Pancreas (tissue), 10 donors: ENCODE results near the gene CHPF2. TPM values are rescaled to one million over a fixed set of nuclear protein-coding genes. Genes with fewer than 3 reads are reported as not detected.

Experiments
- ATAC-seq, 4 donors: fragments of 200-7000 bp; cut with Tn5 transposase; one replicate each; pipeline versions ENCODE4 v1.8.0 to v1.9.1; 2020; ENCODE audit warnings: mild to moderate bottlenecking in 4 of 4, moderate library complexity in 4 of 4
- DNase-seq, 6 donors: peaks; one replicate each; pipeline ENCODE4 v3.0.0-alpha.2; 2020
- FAIRE-seq: peaks from 2 replicates; lab custom pipeline; 2012; peaks lifted over from hg19 to GRCh38; lab: Jason Lieb, UNC
- H3K27ac ChIP-seq, 4 donors: fragments of 200-600 bp; sonication (generic); 1 replicate in 3 of 4; 2 replicates in 1 of 4; pipeline versions ENCODE4 v1.5.0 to v1.8.0; 2020
- H3K27me3 ChIP-seq, 4 donors: fragments of 200-600 bp; one replicate each; pipeline ENCODE4 v1.8.0; 2021
- H3K36me3 ChIP-seq, 3 donors: fragments of 200-600 bp; sonication (generic) in 1 of 3; one replicate each; pipeline versions ENCODE4 v1.5.0 to v1.8.0; 2020 to 2021
- H3K4me1 ChIP-seq, 3 donors: fragments of 200-600 bp; one replicate each; pipeline ENCODE4 v1.8.0; 2021
- H3K4me3 ChIP-seq, 4 donors: fragments of 200-600 bp; sonication (generic) in 2 of 4; one replicate each; pipeline versions ENCODE4 v1.5.0 to v1.8.0; 2020 to 2021
- H3K9me3 ChIP-seq, 4 donors: fragments of 200-600 bp; one replicate each; pipeline ENCODE4 v1.8.0; 2021
- CTCF ChIP-seq, 4 donors: fragments of 200-600 bp; sonication (generic) in 3 of 4; IDR thresholded peaks; one replicate each; pipeline versions ENCODE4 v1.5.0 to v1.8.0; 2021; ENCODE audit warnings: antibody characterized with exemption in 4 of 4
- WGBS, 2 donors: extraction: QIAGEN DNeasy Blood & Tissue Kit; methylation state at CpG; one replicate each; pipeline ENCODE4 v1.1.7; 2013; 5-methylcytosine and 5-hydroxymethylcytosine counted together
- intact Hi-C, 3 donors: fragments of 100-400 bp; cut with DNase I; formaldehyde crosslinking; loops; one replicate each; pipeline versions ENCODE4 v1.11.1 to v1.14.2; 2022
- polyA plus RNA-seq, 2 donors: library from polyadenylated mRNA; stranded (reverse); fragments of 200-250 nt; gene quantifications; one replicate each; pipeline ENCODE4 v1.2.3, GENCODE V29; 2013
- total RNA-seq, 6 donors: library from RNA; stranded (reverse); fragmentation: NEBNext Ultra II Directional in 4 of 6; extraction: Animal tissue kit (Norgen Biotek cat#: 25700) in 4 of 6; gene quantifications; one replicate each; pipeline versions ENCODE4 v1.2.1 to v1.2.4, GENCODE V29; 2021 to 2023
- donor health status: healthy with polysubstance abuse.
- donor health status: DM: no; HTN: no; CAD: no; lungs with moderate emphysema.
- donor health status: DM: no; HTN: no; CAD: no.
- donor health status: control.
- donor health status: control.
- donor health status: Bipolar disorder and iron deficiency.
- donor health status: DM: yes; HTN: yes; CAD: no.
- donor health status: DM: no; HTN: no; CAD: no.
- donor health status: DM: no; HTN: no; CAD: no.
- donor health status: DM: yes; HTN: yes; CAD: no.

The CHPF2 gene
- total and polyA plus RNA-seq, 8 donors = 12.8 to 38.6 (median 21.7) TPM

GRCh38 chr7:151187409-151188251 is 44.7 kb upstream of the CHPF2 start:
- 75 to 81% methylated on average over 22 of the region's 22 CpGs for WGBS, 2 donors
- intact Hi-C loops = no loop called here
- no peak for DNase-seq
- ATAC-seq = no peak
- H3K4me3 ChIP-seq = no peak overlapping the region
- H3K4me1 ChIP-seq = no peaks in the 10 kb centered on the region
- H3K27ac ChIP-seq = no peak overlapping the region
- H3K27me3 ChIP-seq = no peaks in the 10 kb centered on the region
- H3K9me3 ChIP-seq = no peaks in the 10 kb centered on the region
- no peak for FAIRE-seq
- H3K36me3 ChIP-seq = no peaks in the 10 kb centered on the region
- no peak for TF ChIP-seq CTCF (IDR thresholded peaks at IDR 0.05)

- Histone ChIP-seq H3K4me1 (no peaks in the 10 kb centered on the region), H3K27ac (no peak overlapping the region), H3K4me3 (no peak overlapping the region), H3K27me3 (no peaks in the 10 kb centered on the region), H3K9me3 (no peaks in the 10 kb centered on the region), H3K36me3 (no peaks in the 10 kb centered on the region)
- no peak for ATAC-seq
- WGBS, 2 donors = 55 to 62% methylated on average over 5 of the region's 5 CpGs
- no peak for DNase-seq
- no peak for TF ChIP-seq CTCF (IDR thresholded peaks at IDR 0.05)
- intact Hi-C loops = no loop called here
- FAIRE-seq = no peak
These were observed 44.1 kb upstream of the CHPF2 start for GRCh38 chr7:151188252-151188542.

GRCh38 chr7:151189038-151189437 is 43.2 kb upstream of the CHPF2 start:
- Histone ChIP-seq H3K4me1 (no peaks in the 10 kb centered on the region), H3K9me3 (no peaks in the 10 kb centered on the region), H3K4me3 (no peak overlapping the region), H3K36me3 (no peaks in the 10 kb centered on the region), H3K27ac (no peak overlapping the region), H3K27me3 (no peaks in the 10 kb centered on the region)
- WGBS, 2 donors = 53 to 58% methylated on average over 4 of the region's 4 CpGs
- DNase-seq (no peak), ATAC-seq (no peak), FAIRE-seq (no peak)
- no peak for TF ChIP-seq CTCF (IDR thresholded peaks at IDR 0.05)
- intact Hi-C loops = no loop called here

GRCh38 chr7:151191544-151191943 is 40.7 kb upstream of the CHPF2 start:
- FAIRE-seq (no peak), DNase-seq (no peak), ATAC-seq (no peak)
- TF ChIP-seq CTCF (IDR thresholded peaks at IDR 0.05) = no peak
- no peaks in the 10 kb centered on the region for H3K4me1 ChIP-seq
- H3K27ac ChIP-seq = no peak overlapping the region
- WGBS, 2 donors = 50 to 65% methylated on average over 12 of the region's 12 CpGs
- no peaks in the 10 kb centered on the region for H3K27me3 ChIP-seq
- no peaks in the 10 kb centered on the region for H3K9me3 ChIP-seq
- H3K4me3 ChIP-seq = no peak overlapping the region
- H3K36me3 ChIP-seq = no peaks in the 10 kb centered on the region
- intact Hi-C loops = no loop called here

GRCh38 chr7:151192002-151192539 is 40.2 kb upstream of the CHPF2 start:
- no peak for ATAC-seq
- no peak for TF ChIP-seq CTCF (IDR thresholded peaks at IDR 0.05)
- intact Hi-C loops = no loop called here
- H3K27me3 ChIP-seq = no peaks in the 10 kb centered on the region
- H3K27ac ChIP-seq = no peak overlapping the region
- WGBS, 2 donors = 87 to 94% methylated on average over 23 of the region's 23 CpGs
- H3K9me3 ChIP-seq = no peaks in the 10 kb centered on the region
- H3K36me3 ChIP-seq = no peaks in the 10 kb centered on the region
- DNase-seq = no peak
- no peaks in the 10 kb centered on the region for H3K4me1 ChIP-seq
- no peak overlapping the region for H3K4me3 ChIP-seq
- no peak for FAIRE-seq
